H1 (cell line): ENCODE measurements around the gene ARHGDIB. TPM values are rescaled to one million over a fixed set of nuclear protein-coding genes. Genes with fewer than 3 reads are reported as not detected.

Experiments
- CHD7 ChIP-seq: fragments of 300-600 bp; sonication (generic); IDR thresholded peaks from 2 replicates; pipeline ENCODE4 v1.7.1; 2012; ENCODE audit warnings: low read length, moderate library complexity, mild to moderate bottlenecking, inconsistent platforms; ENCODE audit not compliant: insufficient replicate concordance
- polyA plus RNA-seq, 7 experiments: library from polyadenylated mRNA; depleted of rRNA in 3 of 7; stranded (reverse) in 5 of 7; unstranded in 2 of 7; fragments of >200 nt in 5 of 7; fragments of 200-250 nt in 2 of 7; gene quantifications; 1 replicate in 5 of 7; 2 replicates in 1 of 7; 4 replicates in 1 of 7; pipeline versions ENCODE4 v1.2.1 to v1.2.3, GENCODE V29; 2011 to 2013; ENCODE audit warnings: missing spikeins in 2 of 7, mixed read lengths in 2 of 7
- total RNA-seq: library from RNA; stranded (reverse); fragmentation: NEBNext Ultra II Directional; extraction: Animal tissue kit (Norgen Biotek cat#: 25700); gene quantifications from 2 replicates; pipeline ENCODE4 v1.2.1, GENCODE V29; 2021

The ARHGDIB gene
- total and polyA plus RNA-seq, 2 of the 8 experiments (the other 6 are each of a cell fraction or from before 2014, with no cell fraction given): 0.82 to 1.3 TPM

- TF ChIP-seq CHD7: no peak
Measured at GRCh38 chr12:14960548-14961465, 594 bp downstream of the ARHGDIB start (continued).
